ENCODE measurements around the gene OPHN1.
"Not testable (repeated sequence)": the region's sequence is repeated elsewhere in the genome, so short reads cannot be mapped to it uniquely, and the experiment has no call there.

OPHN1 gene

DNA sequence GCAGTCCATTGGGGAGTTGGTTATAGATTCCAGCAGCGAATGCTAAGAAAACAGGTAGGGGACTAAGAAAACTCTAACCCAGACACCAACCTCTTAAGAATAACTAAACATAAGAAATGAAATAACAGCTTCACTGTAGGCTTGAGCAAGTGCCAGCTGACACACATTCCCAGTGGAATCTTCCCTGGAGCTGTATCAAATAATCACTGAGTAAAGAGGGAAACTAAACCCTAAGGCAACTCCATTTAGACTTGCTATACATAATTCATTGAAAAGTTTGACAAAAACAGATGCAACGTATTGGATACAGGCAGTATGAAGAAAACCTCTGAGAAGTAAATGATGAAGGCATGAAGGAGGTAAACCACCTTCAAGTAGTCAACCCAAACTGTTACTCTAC lies 293.5 kb downstream of the OPHN1 start:
- no peak for DNase-seq

DNA sequence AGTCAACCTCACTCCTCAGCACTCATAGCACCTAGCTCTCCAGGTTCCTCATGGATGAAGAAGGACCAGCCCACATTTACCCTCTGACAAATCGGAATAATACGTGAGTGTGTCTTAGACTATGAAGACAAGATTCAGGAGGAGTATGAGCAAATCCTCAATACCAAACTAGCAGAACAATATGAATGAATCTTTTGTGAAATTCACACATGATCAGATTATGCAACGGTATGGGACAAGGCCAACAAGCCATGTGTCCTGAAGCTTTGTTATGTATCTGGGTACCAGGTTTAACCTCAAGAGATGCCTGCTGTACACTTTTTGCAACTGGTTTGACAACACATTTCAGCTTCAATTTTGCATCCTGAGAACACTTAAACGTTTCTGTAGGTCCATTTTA lies 300.1 kb downstream of the OPHN1 start:
- DNase-seq: no peak

DNA sequence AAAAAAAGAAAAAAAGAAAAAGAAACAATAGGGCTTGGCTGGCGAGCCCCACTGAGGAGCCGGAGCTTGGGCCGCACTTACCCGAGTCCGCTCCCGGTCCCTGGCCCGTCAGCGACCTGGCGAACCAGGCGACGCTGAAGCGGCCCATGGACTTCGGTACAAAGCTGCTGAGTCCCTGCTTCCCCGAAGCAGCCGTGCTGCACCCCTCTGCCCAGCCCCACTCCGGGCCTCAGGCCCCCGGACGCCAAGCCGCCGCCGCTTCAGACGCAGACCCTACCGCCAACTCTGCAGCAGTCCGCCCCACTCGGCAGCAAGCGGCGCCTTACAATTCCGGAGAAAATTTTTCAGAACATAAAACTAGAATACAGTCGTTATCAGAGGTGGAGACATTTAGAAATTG lies 300.5 kb downstream of the OPHN1 start:
- no peak for DNase-seq

DNA sequence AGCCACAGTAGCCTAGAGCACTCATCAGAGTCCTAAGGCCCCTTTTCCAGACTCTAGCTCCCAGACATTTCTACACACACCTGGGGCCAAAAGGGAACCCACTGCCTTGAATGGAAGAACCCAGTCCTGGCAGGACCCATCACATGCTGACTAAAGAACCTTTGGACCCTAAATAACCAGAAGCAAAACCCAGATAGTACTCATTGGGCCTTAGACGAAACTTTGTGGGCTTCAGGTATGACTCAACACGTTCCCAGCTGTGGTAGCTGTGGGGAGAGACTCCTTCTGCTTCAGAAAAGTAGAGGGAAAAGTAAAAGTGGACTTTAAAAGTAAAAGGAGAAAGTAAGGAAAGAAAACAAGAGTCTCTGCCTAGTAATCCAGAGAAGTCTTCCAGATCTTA lies 311.5 kb downstream of the OPHN1 start:
- no peak for DNase-seq

DNA sequence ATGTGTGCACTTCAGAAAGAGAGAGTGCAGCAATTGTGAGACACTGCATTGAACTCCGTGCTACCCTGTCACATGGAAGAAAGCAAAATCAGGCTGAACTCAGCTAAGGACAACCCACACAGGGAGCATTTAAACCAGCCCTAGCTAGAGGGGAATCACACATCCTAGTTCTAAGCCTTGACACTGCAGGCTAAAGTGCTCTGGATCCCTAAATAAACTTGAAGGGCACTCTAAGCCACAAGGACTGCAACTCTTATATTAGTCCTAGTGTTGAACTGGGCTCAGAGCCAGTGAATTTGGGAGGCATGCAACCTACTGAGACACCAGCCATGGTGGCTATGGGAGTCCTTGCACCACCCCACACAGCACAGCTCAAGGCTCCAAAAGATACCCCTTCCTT lies 311.9 kb downstream of the OPHN1 start:
- no peak for DNase-seq

DNA sequence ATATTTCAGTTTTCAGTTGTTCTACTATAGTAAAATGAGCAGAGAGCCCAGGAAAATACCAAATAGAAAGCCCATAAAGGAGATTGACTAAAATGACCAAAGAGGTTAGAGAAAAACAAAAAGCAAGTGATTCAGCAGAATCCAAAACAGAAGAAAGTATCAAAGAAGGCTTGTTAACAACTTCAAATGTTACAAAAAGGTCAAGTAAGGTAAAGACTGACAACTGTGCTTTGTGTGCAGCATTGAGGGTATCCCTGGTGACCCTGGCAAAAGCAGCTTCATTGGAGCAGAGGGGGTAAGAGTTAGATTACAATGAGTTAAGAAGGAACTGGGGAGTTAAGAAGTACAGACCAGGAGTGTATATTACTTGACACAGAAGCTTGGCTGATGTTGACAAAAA lies 317.9 kb downstream of the OPHN1 start:
- no peak for DNase-seq

DNA sequence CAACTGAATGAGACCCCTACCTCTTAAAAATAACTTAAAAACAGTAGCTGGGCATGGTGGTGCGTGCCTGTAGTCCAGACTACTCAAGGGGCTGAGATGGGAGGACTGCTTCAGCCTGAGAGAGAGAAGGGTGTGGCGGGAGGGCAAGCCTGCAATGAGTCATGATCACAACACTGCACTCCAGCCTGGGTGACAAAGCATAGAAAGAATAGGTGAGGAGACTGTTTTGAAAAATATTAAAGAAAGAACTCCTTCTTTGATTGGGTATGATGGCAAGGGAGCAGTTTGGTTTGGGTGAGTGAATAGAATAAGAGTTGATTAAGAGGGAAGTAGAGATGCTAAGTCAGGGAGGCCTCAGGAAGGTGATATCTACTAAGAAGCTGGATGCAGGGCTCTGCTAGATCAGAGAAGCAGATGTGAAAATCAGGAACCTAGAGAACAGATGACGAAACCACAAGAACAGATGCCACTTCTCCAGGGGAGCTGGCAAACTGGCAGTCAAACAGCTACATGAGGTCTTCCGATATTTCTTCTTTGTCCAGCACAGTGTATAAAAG lies 318.6 kb downstream of the OPHN1 start:
- DNase-seq: no peak

DNA sequence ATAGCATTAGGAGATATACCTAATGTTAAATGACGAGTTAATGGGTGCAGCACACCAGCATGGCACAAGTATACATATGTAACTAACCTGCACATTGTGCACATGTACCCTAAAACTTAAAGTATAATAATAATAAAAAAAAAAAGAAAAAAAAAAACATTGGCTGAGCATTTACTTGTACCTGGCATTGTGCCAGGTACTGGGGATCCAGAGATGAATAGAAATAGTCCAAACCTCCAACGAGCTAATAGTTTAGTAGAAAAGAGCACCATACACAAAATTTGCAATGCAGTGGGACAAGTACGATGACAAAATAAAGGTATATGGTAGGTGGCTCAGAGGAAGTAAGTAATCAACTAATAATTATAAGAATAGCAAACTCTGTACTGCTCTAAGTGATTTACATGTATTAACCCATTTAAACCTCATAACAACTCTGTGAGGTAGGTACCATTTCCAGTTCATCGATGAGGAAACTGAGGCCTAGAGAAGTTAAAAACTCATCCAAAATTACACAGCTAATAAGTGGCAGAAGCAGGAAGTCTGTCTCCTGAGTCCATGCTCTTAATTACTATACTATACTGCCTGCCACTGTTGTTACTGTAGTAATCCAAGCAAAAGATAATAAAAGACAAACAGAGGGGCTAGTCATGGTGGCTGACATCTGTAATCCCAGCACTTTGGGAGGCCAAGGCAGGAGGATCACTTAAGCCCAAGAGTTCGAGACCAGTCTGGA lies 319.3 kb downstream of the OPHN1 start:
- no peak for DNase-seq

DNA sequence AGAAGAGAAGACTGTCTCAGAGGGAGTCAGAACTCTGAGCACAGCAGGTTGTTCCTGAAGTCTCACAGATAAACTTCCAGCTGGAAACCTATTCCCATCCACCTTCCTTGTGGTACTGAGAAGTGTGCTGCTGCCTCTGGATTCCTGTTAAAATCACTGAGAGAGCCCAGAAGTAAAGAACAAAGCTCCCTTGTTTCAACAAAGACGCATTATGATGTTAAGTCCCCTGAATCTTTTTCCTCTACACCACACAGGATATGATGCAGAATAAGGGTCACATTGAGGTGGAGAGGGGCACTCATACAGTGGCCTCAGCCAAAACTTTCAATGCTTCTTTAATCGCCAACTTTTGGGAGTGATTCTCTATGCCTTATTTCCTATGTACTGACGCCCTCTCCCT lies 321.0 kb downstream of the OPHN1 start:
- no peak for DNase-seq

DNA sequence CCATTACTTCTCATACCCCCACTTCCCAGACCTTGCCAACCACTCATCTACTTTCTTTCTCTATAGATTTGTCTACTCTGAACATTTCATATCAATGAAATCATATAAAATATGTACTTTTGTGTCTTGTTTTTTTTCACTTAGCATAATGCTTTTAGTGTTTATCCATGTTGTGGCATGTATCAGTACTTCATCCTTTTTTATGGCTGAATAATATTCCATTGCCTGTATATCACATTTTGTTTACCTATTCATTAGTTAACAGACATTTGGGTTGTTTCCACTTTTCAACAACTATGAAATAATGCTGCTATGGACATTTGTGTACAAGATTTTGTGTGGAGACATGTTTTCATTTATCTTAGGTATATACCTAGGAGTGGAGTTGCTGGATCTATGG lies 324.1 kb downstream of the OPHN1 start:
- no peak for DNase-seq

DNA sequence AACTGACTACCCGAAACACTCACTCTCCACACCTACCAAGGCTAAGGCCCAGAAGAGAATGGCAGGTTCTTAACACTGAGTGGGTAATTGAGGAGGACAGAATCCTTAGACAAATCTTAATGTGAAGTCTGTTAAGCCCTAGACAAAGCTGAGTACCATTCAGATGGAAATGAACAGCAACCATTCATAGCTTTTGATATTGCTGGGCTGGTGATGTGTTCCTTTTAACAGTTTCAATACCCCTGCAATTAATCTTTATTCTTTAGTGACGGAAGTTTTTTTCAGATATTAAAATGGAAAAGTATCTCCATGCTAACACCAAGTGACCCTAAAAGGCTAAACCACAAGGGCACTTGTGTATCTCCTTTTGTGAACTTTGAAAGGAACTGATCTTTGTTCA lies 334.9 kb downstream of the OPHN1 start:
- DNase-seq: no peak

DNA sequence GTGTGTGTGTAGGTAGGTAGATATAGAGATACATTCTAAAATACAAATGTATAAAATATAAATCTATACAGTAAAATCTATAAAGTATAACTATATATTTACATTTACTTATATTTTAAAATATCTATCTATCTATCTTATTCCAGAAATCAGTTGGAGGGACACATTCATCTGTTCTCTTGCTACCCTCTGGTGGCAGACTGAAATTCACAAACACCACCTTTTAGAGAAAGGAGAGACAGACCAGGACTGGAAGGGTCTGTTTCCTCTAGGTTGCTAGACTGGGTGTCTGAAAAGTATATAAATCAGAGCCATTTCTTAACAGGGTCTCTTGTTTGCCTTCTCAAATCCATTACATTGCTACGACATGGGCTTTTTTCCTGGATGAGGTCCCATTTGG lies 343.0 kb downstream of the OPHN1 start:
- no peak for DNase-seq

DNA sequence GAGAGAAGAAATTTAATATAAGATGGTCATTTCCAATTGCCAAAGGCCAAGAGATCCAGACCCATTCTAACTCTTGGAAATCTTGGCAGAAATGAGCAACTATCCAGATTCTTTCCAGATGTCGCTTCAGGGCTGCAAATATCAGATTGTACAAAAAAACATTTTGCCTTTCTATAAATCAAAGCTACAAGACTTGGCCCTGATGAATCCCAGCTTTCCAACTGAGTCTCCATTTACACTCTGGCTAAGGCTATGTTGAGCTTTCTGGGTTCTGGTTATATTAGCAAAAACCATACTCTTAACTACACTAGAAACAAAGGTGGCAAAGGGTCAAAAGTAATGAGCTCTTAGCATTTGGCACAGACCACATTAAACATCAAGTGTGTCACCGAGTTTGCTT lies 345.8 kb downstream of the OPHN1 start:
- no peak for DNase-seq

DNA sequence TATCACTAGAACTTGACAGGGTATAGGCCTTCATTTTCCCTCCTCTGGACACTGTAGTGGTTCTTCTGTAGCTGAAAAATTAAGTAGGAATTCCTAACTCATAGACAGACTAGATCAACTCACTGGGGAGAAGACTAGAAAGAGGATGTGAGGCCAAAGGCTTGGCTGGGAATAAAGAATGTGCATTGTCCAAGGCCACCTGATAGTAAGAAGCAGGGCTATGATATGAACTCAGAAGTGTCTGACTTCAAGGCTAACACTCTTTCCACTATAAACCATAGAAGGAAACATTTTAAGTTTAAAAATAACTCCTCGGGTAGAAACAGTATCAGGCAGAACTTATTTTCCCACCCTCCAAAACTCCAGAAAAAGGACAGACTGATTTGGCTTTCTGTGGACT lies 346.6 kb downstream of the OPHN1 start:
- DNase-seq: no peak

DNA sequence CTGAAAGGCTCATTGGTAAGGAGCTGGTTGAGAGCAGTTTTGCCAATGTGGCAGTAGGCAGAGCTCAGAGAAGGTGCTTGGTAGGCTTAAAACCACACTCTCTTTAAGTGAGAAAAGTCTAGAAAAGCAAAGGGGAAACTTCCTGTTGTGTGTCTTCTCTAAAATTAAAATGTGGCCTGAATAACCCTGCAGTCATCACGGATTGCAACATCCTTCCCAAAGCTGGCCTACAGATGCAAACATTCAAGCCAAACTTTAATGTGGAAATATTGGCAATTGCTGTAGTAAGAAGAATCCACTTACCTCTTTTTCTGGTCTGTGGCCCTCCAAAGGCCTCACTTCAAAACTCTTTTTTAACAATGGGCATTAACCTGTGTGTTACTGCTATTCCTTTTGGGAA lies 348.5 kb downstream of the OPHN1 start:
- DNase-seq: no peak

DNA sequence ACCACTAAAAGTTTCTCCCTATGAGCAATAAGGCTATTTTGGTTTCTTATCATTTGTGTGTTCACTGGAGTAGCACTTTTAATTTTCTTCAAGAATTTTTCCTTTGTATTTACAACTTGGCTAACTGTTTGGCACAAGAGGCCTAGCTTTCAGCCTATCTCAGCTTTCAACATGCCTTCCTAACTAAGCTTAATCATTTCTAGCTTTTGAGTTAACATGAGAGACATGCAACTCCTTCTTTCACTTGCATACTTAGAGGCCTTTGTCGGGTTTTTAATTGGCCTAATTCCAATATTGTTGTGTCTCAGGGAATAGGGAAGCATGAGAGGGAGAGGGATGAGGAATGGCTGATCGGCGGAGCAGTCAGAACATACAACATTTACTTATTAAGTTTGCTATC lies 349.8 kb downstream of the OPHN1 start:
- DNase-seq: no peak

DNA sequence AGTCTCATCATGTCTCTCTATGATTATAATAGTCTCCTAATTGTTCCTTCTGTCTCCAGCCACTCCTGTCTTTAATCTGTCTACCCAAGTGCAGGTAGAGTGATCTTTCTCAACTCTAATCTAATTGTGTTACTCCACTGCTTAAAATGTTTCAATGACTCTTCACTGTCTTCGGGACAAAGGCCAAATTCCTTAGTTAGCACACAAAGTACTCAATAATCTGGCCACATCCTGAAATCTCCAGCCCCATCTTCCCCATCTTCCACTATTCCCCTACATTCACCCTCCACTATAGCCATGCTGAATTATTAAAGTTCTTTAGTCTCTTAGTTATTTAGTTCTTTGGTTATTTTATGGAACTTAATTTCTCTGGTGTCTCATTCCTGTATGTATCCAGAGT lies 353.3 kb downstream of the OPHN1 start:
- DNase-seq: no peak

DNA sequence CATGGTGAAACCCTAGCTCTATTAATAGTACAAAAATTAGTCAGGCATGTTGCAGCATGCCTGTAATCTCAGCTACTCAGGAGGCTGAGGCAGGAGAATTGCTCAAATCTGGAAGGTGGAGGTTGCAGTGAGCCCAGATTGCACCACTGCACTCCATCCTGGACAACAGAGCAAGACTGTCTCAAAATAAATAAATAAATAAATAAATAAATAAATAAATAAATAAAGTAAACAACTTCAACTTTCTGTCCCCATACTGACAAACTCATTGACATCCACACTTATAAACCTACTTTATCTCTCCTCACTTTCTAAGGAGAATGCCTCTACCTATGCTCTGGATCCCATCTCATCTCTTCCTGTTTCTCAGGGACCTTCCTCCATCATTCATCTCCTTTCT lies 354.5 kb downstream of the OPHN1 start:
- DNase-seq: not testable (repeated sequence)

DNA sequence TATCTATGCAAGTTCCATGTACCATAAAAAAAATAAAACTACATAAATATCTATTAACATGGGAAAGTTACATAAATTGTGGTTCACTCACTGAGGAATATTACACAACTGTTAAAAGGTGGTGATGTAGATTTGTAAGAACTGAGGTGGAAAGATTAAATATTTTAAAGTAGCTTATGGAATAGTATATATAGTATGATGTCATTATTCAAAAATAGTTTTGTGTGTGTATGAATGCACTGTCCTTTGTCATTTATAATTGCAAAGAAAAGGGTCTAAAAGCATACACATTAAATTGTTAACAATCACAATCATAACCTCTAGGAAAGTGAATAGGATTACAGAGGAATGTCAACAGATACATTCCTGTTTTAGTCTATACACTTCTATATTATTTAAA lies 355.9 kb downstream of the OPHN1 start:
- no peak for DNase-seq

DNA sequence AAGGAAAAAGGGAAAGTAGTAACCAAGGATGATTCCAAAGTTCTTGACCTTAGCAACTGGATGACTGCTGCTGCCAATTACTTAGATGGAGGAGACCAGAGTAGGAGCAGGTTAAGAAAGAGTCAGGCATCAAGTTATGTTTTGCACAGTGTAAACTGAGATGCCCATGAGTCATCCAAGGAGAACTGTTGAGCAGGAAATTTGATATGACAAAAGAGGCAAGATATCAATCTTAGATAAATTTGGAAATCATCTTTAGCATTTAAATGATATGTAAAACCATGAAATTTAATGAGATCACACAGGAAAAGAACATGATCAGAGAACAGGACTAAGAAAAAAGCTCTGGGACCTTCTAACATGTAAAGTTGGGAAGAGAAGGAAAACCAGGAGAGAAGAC lies 361.3 kb downstream of the OPHN1 start:
- no peak for DNase-seq

DNA sequence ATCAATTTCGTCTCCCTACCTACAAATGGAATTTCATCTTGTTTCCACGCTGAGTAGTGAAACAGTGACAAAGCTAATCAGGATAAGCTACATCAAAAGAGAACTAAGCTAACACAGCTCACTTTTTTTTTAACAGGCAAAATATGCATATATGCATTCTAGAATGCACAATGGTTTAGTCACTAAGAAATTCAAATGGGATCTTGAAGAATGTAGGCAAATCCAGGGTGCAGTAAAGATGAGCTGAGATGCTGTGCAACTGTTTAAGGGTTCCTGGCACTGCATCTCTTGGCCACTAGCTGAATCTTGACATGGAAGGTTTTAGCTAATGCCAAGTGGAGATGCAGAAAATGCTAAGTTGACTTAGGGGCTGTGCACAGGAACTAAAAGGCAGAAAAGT lies 363.2 kb downstream of the OPHN1 start:
- not testable (repeated sequence) for DNase-seq

DNA sequence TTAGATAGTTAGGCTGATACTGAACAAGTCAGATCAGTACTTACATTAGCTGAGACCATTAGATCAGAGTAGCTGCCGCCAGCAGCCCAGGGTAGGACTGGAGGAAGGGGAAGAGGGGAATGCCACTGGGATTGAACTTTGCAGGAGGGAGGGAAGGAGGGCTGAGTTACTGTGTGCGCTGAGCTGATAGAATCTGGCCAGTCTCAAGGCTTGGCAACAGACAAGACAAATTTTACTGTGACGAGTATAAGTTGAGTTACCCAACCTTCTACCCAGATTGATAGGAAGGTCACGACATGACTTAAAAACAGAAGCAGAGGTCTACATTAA lies 372.1 kb downstream of the OPHN1 start:
- no peak for DNase-seq

DNA sequence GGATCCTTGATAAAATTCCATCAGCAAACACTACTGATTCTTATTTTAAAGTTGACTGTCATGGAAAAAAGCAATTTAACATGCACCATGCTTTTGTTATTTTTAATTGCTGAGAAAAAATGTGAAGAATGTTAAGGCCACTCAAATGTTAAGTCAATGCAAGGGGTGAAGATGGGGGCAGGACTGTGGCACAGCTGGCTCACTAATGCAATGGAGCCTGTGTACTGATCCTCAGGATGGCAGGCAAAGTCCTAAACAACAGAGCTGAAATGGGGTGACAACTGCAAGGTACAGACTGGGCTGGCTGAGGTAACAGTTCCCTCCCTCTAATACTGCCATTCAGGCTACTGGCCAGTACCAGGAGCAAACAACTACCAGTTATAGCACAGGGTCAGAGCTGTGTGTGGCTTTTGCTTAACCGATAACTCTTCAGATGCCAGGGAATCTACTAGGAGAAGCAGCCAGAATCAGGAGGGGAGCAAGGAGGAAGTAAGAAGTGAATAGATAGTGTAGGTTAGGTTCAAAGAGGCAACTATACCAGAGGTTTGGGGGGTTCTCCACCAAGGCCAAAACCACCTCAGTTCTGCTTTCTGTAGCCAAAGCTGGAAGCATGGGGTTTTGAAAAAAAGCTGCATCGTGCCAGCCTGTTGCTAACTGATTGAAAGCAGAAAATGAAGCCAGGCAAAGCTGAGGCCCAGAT lies 372.6 kb downstream of the OPHN1 start:
- DNase-seq: no peak

DNA sequence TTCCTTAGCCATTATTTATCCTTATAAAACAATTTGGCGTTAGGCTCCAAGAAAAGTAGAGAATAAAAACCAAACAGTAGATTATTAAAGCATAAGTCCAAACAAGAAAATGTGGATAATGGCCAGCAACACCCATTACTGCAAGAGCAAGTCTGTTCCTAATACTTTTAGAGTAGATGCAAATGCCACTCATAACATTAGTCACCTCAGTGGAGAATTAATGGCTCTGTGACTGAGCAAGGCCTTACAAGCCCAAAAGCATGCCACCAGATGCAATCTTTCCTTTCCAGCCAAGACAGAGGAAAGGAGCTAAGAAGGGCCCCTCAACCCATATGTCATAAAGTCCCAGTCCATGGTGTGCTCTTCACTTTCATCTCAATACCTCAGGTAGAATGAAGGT lies 373.8 kb downstream of the OPHN1 start:
- DNase-seq: no peak

DNA sequence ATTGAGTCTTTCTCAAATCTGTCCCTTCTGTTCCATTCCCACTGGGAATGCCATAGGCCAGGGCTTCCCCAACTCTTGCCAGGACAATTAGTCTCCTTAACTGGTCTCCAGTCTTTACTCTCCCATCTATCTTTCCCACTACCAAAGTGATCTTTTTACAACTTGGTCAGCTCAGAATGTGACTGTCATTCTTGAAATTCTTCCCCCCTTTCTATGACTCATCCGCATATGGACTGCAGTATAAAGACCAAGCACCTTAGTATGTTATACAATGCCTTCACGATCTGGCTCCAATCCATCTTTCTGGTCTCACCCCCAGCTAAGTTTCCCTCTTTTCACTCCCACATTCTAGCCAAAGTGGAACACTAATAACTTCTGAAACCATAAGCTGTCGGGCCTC lies 383.8 kb downstream of the OPHN1 start:
- DNase-seq: no peak
